ENCODE results near the gene FADS3.

Gene FADS3

GRCh38 chr11:61912991-61913698, 21.8 kb upstream of the FADS3 start:
- Histone ChIP-seq H3K27me3 (replicated peaks; ENCODE audit: control insufficient read depth, insufficient read depth, low read length) (peaks cover 3% of the 10 kb centered on the region), H3K36me3 (ENCODE audit: control insufficient read depth, insufficient read depth, low read length) (no peaks in the 10 kb centered on the region), H3K4me3 (replicated peaks; ENCODE audit: low read depth, low read length) (no peak overlapping the region)
- TF ChIP-seq CTCF (IDR thresholded peaks at IDR 0.05; ENCODE audit: insufficient read depth, low read length, poor library complexity, severe bottlenecking) = no peak
- no peak for DNase-seq (ENCODE audit: extremely low read depth, insufficient read length)

GRCh38 chr11:61912530-61912898, 21.2 kb upstream of the FADS3 start:
- no peak for TF ChIP-seq CTCF (IDR thresholded peaks at IDR 0.05; ENCODE audit: insufficient read depth, low read length, poor library complexity, severe bottlenecking)
- Histone ChIP-seq H3K27me3 (replicated peaks; ENCODE audit: control insufficient read depth, insufficient read depth, low read length) (peaks cover 1% of the 10 kb centered on the region), H3K36me3 (ENCODE audit: control insufficient read depth, insufficient read depth, low read length) (no peaks in the 10 kb centered on the region), H3K4me3 (replicated peaks; ENCODE audit: low read depth, low read length) (no peak overlapping the region)
- no peak for DNase-seq (ENCODE audit: extremely low read depth, insufficient read length)

GRCh38 chr11:61911701-61912529, 20.6 kb upstream of the FADS3 start:
- Histone ChIP-seq H3K36me3 (ENCODE audit: control insufficient read depth, insufficient read depth, low read length) (no peaks in the 10 kb centered on the region), H3K4me3 (replicated peaks; ENCODE audit: low read depth, low read length) (no peak overlapping the region), H3K27me3 (replicated peaks; ENCODE audit: control insufficient read depth, insufficient read depth, low read length) (peaks cover 1% of the 10 kb centered on the region)
- no peak for TF ChIP-seq CTCF (IDR thresholded peaks at IDR 0.05; ENCODE audit: insufficient read depth, low read length, poor library complexity, severe bottlenecking)
- DNase-seq (ENCODE audit: extremely low read depth, insufficient read length) = no peak

GRCh38 chr11:61911128-61911700, 19.9 kb upstream of the FADS3 start:
- no peak for TF ChIP-seq CTCF (IDR thresholded peaks at IDR 0.05; ENCODE audit: insufficient read depth, low read length, poor library complexity, severe bottlenecking)
- DNase-seq (ENCODE audit: extremely low read depth, insufficient read length) = no peak
- Histone ChIP-seq H3K27me3 (replicated peaks; ENCODE audit: control insufficient read depth, insufficient read depth, low read length) (no peaks in the 10 kb centered on the region; the same call in none of the 2 replicates), H3K36me3 (ENCODE audit: control insufficient read depth, insufficient read depth, low read length) (no peaks in the 10 kb centered on the region), H3K4me3 (replicated peaks; ENCODE audit: low read depth, low read length) (no peak overlapping the region)

- no peaks in the 10 kb centered on the region; the same call in none of the 2 replicates for H3K27me3 ChIP-seq (replicated peaks; ENCODE audit: control insufficient read depth, insufficient read depth, low read length)
- H3K4me3 ChIP-seq (replicated peaks; ENCODE audit: low read depth, low read length) = no peak overlapping the region
- no peak for TF ChIP-seq CTCF (IDR thresholded peaks at IDR 0.05; ENCODE audit: insufficient read depth, low read length, poor library complexity, severe bottlenecking)
- DNase-seq (ENCODE audit: extremely low read depth, insufficient read length) = no peak
- no peaks in the 10 kb centered on the region for H3K36me3 ChIP-seq (ENCODE audit: control insufficient read depth, insufficient read depth, low read length)
Measured at GRCh38 chr11:61910187-61911127, 19.1 kb upstream of the FADS3 start.
